Measurements from ENCODE around the gene RAB23.

RAB23 gene

GRCh38 chr6:57242505-57242904 lies 20.4 kb upstream of the RAB23 start:
- DNase-seq (ENCODE audit: low spot score), result no peak

GRCh38 chr6:57226221-57226620 lies 4.1 kb upstream of the RAB23 start:
- no peak for DNase-seq (ENCODE audit: low spot score)

- no peak for DNase-seq (ENCODE audit: low spot score)
Observed at GRCh38 chr6:57224769-57225515, 2.8 kb upstream of the RAB23 start.

GRCh38 chr6:57222743-57223077 lies 603 bp upstream of the RAB23 start:
- no peak for DNase-seq (ENCODE audit: low spot score)

GRCh38 chr6:57221191-57221935 lies 744 bp downstream of the RAB23 start:
- peak; percentile 22 for DNase-seq (ENCODE audit: low spot score)

- DNase-seq (ENCODE audit: low spot score), result no peak
Observed at GRCh38 chr6:57220083-57220703, 1.9 kb downstream of the RAB23 start.

GRCh38 chr6:57217270-57217669 lies 4.8 kb downstream of the RAB23 start:
- no peak for DNase-seq (ENCODE audit: low spot score)

GRCh38 chr6:57216235-57217101 lies 5.6 kb downstream of the RAB23 start:
- DNase-seq (ENCODE audit: low spot score), result peak; percentile 15

- DNase-seq (ENCODE audit: low spot score), result no peak
Observed at GRCh38 chr6:57215260-57215659, 6.8 kb downstream of the RAB23 start.

GRCh38 chr6:57210060-57210459 lies 12.0 kb downstream of the RAB23 start:
- DNase-seq (ENCODE audit: low spot score), result no peak

- no peak for DNase-seq (ENCODE audit: low spot score)
Observed at GRCh38 chr6:57209030-57209429, 13.1 kb downstream of the RAB23 start.

GRCh38 chr6:57207872-57208271 lies 14.2 kb downstream of the RAB23 start:
- no peak for DNase-seq (ENCODE audit: low spot score)

- no peak for DNase-seq (ENCODE audit: low spot score)
Observed at GRCh38 chr6:57207141-57207540, 15.0 kb downstream of the RAB23 start.

- no peak for DNase-seq (ENCODE audit: low spot score)
Observed at GRCh38 chr6:57205550-57206328, 16.4 kb downstream of the RAB23 start.

- no peak for DNase-seq (ENCODE audit: low spot score)
Observed at GRCh38 chr6:57201718-57202117, 20.4 kb downstream of the RAB23 start.

- DNase-seq (ENCODE audit: low spot score), result no peak
Observed at GRCh38 chr6:57198926-57199636, 23.0 kb downstream of the RAB23 start.

- DNase-seq (ENCODE audit: low spot score), result no peak
Observed at GRCh38 chr6:57195457-57195856, 26.6 kb downstream of the RAB23 start.

- DNase-seq (ENCODE audit: low spot score), result no peak
Observed at GRCh38 chr6:57193177-57193576, 28.9 kb downstream of the RAB23 start.

GRCh38 chr6:57190140-57190539 lies 32.0 kb downstream of the RAB23 start:
- DNase-seq (ENCODE audit: low spot score), result no peak

- DNase-seq (ENCODE audit: low spot score), result no peak
Observed at GRCh38 chr6:57183336-57183735, 38.8 kb downstream of the RAB23 start.

GRCh38 chr6:57182017-57182432 lies 40.1 kb downstream of the RAB23 start:
- no peak for DNase-seq (ENCODE audit: low spot score)
